BJ (cell line): ENCODE data around the gene DGKH. TPM values are rescaled to one million over a fixed set of nuclear protein-coding genes. Genes with fewer than 3 reads are reported as not detected.

Experiments
- CTCF ChIA-PET: fragments of 350-600 bp; formaldehyde crosslinking; extraction: SDS; loops from one replicate; lab custom pipeline; 2021; ENCODE audit warnings: antibody characterized with exemption, inconsistent platforms; lab: Yijun Ruan, JAX
- POLR2A ChIA-PET: fragments of 300-600 bp; sonication (Branson Sonifier 250); formaldehyde crosslinking; extraction: SDS; loops from one replicate; lab custom pipeline; 2021; ENCODE audit warnings: antibody characterized with exemption; lab: Charles Lee
- DNase-seq: peaks from one replicate; pipeline ENCODE4 v3.0.0-alpha.2; 2011; ENCODE audit warnings: low read depth
- H3K27me3 ChIP-seq: 2 replicates; pipeline ENCODE4 v1.6.0; 2011; ENCODE audit warnings: low read length; ENCODE audit not compliant: control insufficient read depth, insufficient read depth
- H3K36me3 ChIP-seq: 2 replicates; pipeline ENCODE4 v1.5.1; 2011; ENCODE audit warnings: low read length; ENCODE audit not compliant: control insufficient read depth, insufficient read depth
- H3K4me3 ChIP-seq: 2 replicates; pipeline ENCODE4 v1.5.1; 2011; ENCODE audit warnings: low read depth, mild to moderate bottlenecking, control low read depth, low read length
- CTCF ChIP-seq: IDR thresholded peaks from 2 replicates; pipeline ENCODE4 v1.5.1; 2011; ENCODE audit warnings: low read depth, mild to moderate bottlenecking, control low read depth, inconsistent platforms, low read length, moderate library complexity; ENCODE audit not compliant: insufficient read depth
- polyA plus RNA-seq: library from polyadenylated mRNA; depleted of rRNA; stranded (reverse); fragments of >200 nt; gene quantifications from 2 replicates; pipeline ENCODE4 v1.2.3, GENCODE V29; 2011; rRNA removed
- small RNA-seq: library from RNA; depleted of rRNA; stranded (forward); fragments of <200 nt; gene quantifications from one replicate; pipeline ENCODE3, GENCODE V24; 2012; ENCODE audit warnings: low replicate concordance, low read depth; ENCODE audit not compliant: insufficient read length

DGKH gene
- polyA plus RNA-seq, 1 experiment = 4.2 TPM

GRCh38 chr13:42280537-42280936, 232.1 kb downstream of the DGKH start:
- POLR2A ChIA-PET = no interaction called here
- Histone ChIP-seq H3K4me3 (no peak overlapping the region), H3K27me3 (no peaks in the 10 kb centered on the region), H3K36me3 (no peaks in the 10 kb centered on the region)
- CTCF ChIA-PET = no interaction called here
- DNase-seq = no peak
- no peak for TF ChIP-seq CTCF

- H3K4me3 ChIP-seq = no peak overlapping the region
- no peak for TF ChIP-seq CTCF
- ChIA-PET POLR2A (no interaction called here), CTCF (interaction anchor here (0.6 to 1.4 kb wide), 2 partner anchors 10 to 970 kb away, joined by 3 to 5 read pairs; no protein-coding TSS in a partner anchor)
- no peaks in the 10 kb centered on the region for H3K27me3 ChIP-seq
- no peak for DNase-seq
- H3K36me3 ChIP-seq = no peaks in the 10 kb centered on the region
These were observed 235.1 kb downstream of the DGKH start for GRCh38 chr13:42283574-42283973.

- DNase-seq = no peak
- no peaks in the 10 kb centered on the region for H3K27me3 ChIP-seq
- POLR2A ChIA-PET = no interaction called here
- TF ChIP-seq CTCF = no peak
- no peak overlapping the region for H3K4me3 ChIP-seq
- CTCF ChIA-PET = interaction anchor here (0.6 to 1.4 kb wide), 2 partner anchors 10 to 970 kb away, joined by 3 to 5 read pairs; no protein-coding TSS in a partner anchor
- H3K36me3 ChIP-seq = no peaks in the 10 kb centered on the region
These were observed 235.6 kb downstream of the DGKH start for GRCh38 chr13:42284068-42284467.

Small RNAs within 50 kb of the gene (small RNA-seq; reads per million reads assigned to genes)
- not detected for gene RPS28P8

Other genes starting within 250 kb of the DGKH start
- 5.9 and 9.8 TPM in 2 replicates for gene VWA8, start 87.5 kb upstream of the DGKH start, polyA plus RNA-seq
- gene AKAP11, start 223.5 kb downstream of the DGKH start, polyA plus RNA-seq = 9.3 and 18.3 TPM in 2 replicates